ENCODE measurements around the gene DYRK1B. TPM values are rescaled to one million over a fixed set of nuclear protein-coding genes. Genes with fewer than 3 reads are reported as not detected.

Gene DYRK1B
- total RNA-seq, 1 experiment from 2014 or later, result 12.2 TPM

DNA sequence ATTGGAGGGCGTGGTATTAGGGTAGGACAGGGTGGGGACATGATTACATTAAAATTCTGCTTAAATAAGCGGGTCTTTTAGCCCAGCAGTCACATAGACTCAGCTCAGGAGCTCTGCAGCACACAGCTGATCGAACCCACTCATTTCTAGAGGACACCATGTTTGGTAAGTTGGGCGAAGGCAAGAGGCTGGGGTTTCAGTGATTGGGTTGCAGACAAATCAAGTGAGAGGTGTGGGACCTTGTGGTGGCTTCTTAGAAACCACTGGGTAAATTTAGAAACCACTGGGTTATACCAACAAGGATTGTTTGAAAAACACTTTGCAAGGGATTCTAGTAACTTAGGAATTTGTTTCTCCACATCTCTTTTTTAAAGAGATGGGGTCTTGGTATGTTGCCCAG, 55.2 kb downstream of the DYRK1B start, which contains the start of gene LEUTX:
Gene LEUTX, plus strand, starts transcription at position 92 of the 400 bp plus-strand sequence. Its CDS starts 67 bp downstream, at position 159.
- H3K36me3 Mint-ChIP-seq, result no peaks in the 10 kb centered on the region
- ChIA-PET POLR2A (interaction anchor here (0.6 kb wide), 1 partner anchor 267 kb away, joined by 4 read pairs; no protein-coding TSS in a partner anchor), CTCF (interaction anchor here (2.0 kb wide), 1 partner anchor 14 kb away, joined by 9 read pairs; no protein-coding TSS in a partner anchor)
- no peak within 1 kb of the TSS for H3K4me3 Mint-ChIP-seq
- no peaks in the 10 kb centered on the region for H3K4me1 Mint-ChIP-seq
- H3K9me3 Mint-ChIP-seq, result no peaks in the 10 kb centered on the region
- DNase-seq (ENCODE audit: low spot score), result no peak
- H3K27me3 Mint-ChIP-seq (ENCODE audit: low read depth), result peaks cover 10% of the 10 kb centered on the region
- TF ChIP-seq NFATC4 (CRISPR knock-in tag; IDR thresholded peaks at IDR 0.05), result no peak
- no peak for ATAC-seq
- no peak within 1 kb of the TSS for H3K27ac Mint-ChIP-seq

Small RNA genes lying within 50 kb of the gene (microRNA-seq; reads per million reads assigned to microRNA genes)
- not detected for gene MIR6719 (ENCODE audit: borderline number of aligned reads)

Other genes with a start within 250 kb of the DYRK1B start
- not detected in 3 replicates for gene LGALS13, start 231.6 kb downstream of the DYRK1B start, total RNA-seq (2021)
- not detected in 3 replicates for gene LGALS16, start 178.2 kb downstream of the DYRK1B start, total RNA-seq (2021)
- gene LGALS14, start 129.7 kb downstream of the DYRK1B start, total RNA-seq (2021), result not detected in 3 replicates
- gene CLC, start 96.1 kb downstream of the DYRK1B start, total RNA-seq (2021), result not detected in 3 replicates
- not detected in 3 replicates for gene LEUTX, start 55.3 kb downstream of the DYRK1B start, total RNA-seq (2021)
- 576 to 620 TPM (median 610 TPM) in 3 replicates for gene FBL, start 12.2 kb upstream of the DYRK1B start, total RNA-seq (2021)
- 2.8 to 4.4 TPM (median 3.5 TPM) in 3 replicates for gene FCGBP, start 100.5 kb upstream of the DYRK1B start, total RNA-seq (2021)
- 96.7 to 105 TPM (median 97.2 TPM) in 3 replicates for gene PSMC4, start 137.0 kb upstream of the DYRK1B start, total RNA-seq (2021)
- gene ZNF546, start 162.9 kb upstream of the DYRK1B start, total RNA-seq (2021), result 1.1 to 2.1 TPM (median 1.1 TPM) in 3 replicates
- gene ZNF780B, start 222.1 kb upstream of the DYRK1B start, total RNA-seq (2021), result 21.1 to 23.7 TPM (median 22.9 TPM) in 3 replicates

All from WTC11 (cell line).